ENCODE measurements around the gene SZRD1. TPM values are rescaled to one million over a fixed set of nuclear protein-coding genes. Genes with fewer than 3 reads are reported as not detected.
"Not testable (repeated sequence)": the region's sequence is repeated elsewhere in the genome, so short reads cannot be mapped to it uniquely, and the experiment has no call there.

SZRD1 gene, protein sequence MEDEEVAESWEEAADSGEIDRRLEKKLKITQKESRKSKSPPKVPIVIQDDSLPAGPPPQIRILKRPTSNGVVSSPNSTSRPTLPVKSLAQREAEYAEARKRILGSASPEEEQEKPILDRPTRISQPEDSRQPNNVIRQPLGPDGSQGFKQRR
- total RNA-seq: 100 to 1,000 TPM; 190 to 196 TPM

DNA sequence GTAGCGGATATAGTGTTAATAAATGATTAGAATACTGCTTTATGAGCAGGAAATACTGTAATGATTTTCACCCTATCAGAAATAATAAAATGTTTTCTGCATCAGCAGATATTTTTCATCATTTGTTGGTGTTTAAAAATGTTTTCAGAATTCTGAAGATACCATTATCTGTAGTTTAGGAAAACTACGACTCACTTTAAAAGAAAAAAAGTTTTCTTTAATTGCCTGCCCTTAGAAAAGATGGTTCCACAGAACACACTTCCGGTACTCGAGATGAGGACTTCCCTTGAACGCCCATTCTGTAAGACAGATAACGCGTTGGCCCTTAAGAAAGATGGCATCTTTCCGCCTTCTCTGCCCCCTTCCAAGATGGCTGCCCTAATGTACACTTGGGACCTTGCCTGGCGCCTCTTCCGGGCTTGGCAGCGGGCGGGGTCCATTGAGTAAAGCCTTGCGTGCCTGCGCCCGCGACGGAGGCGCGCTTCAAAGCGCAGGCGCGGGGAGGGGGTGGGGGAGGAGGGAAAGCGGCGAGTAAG lies at the start of gene SZRD1:
TSS of gene SZRD1 (plus strand) at position 521 of the 536 bp plus-strand sequence. CDS start 16 bp downstream, outside the sequence.
- Mint-ChIP-seq H3K27ac (peak within 1 kb of the TSS; percentile 99), H3K27me3 (no peaks in the 10 kb centered on the region), H3K4me1 (peaks cover 31% of the 10 kb centered on the region), H3K9me3 (no peaks in the 10 kb centered on the region), H3K36me3 (peaks cover 27% of the 10 kb centered on the region), H3K4me3 (peak within 1 kb of the TSS; percentile 94)
- peak; percentile 95 for DNase-seq

DNA sequence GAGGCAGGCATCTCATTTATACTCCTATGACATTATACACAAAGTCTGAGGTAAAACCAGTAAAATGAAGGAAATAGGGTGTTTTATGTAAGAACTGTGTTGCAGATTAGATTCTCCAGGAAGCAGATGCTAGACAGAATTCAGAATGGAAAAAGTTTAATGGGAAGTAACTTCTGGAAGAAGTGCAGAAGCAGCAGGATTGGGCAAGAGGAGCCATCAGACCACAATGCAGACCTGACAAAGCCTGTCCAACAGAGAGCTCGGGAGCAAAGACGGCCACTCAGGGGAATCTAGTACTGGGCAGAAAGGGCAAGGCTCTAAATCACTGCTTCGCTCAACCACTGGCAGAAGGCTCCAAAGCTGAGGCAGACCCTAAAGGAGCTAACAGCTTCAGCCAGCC lies 48.5 kb upstream of the SZRD1 start:
- H3K4me1 Mint-ChIP-seq: peaks cover 13% of the 10 kb centered on the region
- no peak overlapping the region for H3K27ac Mint-ChIP-seq
- no peak for DNase-seq
- no peaks in the 10 kb centered on the region for H3K27me3 Mint-ChIP-seq
- no peaks in the 10 kb centered on the region for H3K36me3 Mint-ChIP-seq
- H3K4me3 Mint-ChIP-seq: no peak overlapping the region
- H3K9me3 Mint-ChIP-seq: no peaks in the 10 kb centered on the region

DNA sequence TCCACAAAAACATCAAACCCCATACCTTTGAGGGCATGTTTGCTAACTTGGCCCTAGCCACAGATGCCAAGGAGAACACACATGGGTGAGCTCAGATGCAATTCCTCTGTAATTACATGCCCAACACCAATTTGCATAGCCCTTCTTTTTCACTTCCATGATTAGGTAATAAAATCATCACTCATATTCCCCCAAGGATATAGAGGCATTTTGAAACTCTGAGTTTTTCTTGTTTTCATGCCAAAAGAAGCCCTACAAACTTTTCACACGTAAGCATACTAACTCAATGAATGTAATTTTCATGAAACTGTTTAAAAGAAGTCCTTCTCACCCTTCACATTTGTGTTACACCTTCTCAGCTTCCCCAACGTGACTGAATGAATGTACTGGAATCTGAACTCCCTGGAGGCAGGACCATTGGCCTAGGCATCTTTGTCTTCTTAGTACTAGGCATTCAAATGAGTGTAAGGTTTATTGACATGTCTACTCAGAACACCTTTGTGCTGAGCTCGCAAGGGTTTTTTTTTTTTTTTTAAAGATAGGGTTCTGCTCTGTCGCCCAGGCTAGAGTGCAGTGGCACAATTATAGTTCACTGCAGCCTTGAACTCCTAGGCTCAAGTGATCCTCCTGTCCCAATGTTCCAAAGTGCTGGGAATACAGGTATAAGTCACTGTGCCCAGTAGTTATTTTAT lies 45.7 kb upstream of the SZRD1 start:
- Mint-ChIP-seq H3K36me3 (peaks cover 4% of the 10 kb centered on the region), H3K9me3 (no peaks in the 10 kb centered on the region), H3K27me3 (no peaks in the 10 kb centered on the region), H3K27ac (no peak overlapping the region), H3K4me3 (no peak overlapping the region), H3K4me1 (peaks cover 13% of the 10 kb centered on the region)
- no peak for DNase-seq

DNA sequence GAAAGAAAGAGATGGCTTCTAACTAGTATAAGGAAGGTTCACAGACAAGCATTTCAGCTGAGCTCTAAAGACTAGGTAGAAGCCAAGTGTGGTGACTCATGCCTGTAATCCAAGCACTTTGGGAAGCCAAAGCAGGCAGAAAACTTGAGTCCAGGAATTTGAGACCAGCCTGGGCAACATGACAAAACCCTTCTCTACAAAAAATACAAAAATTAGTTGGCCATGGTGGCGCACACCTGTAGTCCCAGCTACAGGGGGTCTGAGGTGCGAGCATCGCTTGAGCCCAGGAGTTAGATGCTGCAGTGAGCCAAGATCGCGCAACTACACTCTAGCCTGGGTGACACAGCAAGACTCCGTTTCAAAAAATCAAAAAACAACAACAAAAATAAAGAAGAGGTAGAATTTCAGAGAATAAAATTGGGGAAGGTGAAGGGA lies 42.6 kb upstream of the SZRD1 start:
- H3K36me3 Mint-ChIP-seq: peaks cover 8% of the 10 kb centered on the region

DNA sequence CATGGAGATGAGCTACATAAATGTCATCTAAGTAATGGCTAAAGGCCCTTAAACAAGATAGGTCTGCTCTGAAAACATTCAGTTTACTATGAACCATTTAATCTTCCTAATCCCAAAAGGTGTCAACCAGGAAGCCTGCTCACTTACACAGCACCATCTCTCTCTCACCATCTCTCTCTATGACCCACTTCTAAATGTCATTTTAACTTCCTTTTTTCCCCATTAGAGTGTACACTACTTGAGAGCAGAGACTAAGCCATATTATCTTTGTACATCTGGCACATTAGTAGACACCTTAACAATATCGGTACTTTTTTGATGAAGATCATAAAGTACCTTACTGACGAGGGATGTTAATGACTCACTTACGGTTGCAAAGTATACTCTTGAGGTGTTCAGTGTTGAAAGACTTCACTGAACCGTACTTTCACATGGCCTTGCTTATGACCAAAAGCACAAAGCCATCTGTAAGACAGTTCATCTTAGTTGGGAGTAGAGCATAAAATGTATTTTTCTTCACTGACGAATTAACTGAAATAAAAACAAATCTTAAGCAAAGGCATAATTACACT lies 40.1 kb upstream of the SZRD1 start:
- Mint-ChIP-seq H3K4me1 (peaks cover 9% of the 10 kb centered on the region), H3K27ac (no peak overlapping the region), H3K36me3 (peaks cover 11% of the 10 kb centered on the region), H3K4me3 (no peak overlapping the region), H3K9me3 (no peaks in the 10 kb centered on the region), H3K27me3 (no peaks in the 10 kb centered on the region)
- no peak for DNase-seq

More for the DNA sequence above, 42.6 kb upstream of the SZRD1 start:
- H3K9me3 Mint-ChIP-seq: no peaks in the 10 kb centered on the region
- H3K27ac Mint-ChIP-seq: no peak overlapping the region
- H3K4me1 Mint-ChIP-seq: peaks cover 16% of the 10 kb centered on the region
- no peak overlapping the region for H3K4me3 Mint-ChIP-seq
- no peak for DNase-seq
- no peaks in the 10 kb centered on the region for H3K27me3 Mint-ChIP-seq

DNA sequence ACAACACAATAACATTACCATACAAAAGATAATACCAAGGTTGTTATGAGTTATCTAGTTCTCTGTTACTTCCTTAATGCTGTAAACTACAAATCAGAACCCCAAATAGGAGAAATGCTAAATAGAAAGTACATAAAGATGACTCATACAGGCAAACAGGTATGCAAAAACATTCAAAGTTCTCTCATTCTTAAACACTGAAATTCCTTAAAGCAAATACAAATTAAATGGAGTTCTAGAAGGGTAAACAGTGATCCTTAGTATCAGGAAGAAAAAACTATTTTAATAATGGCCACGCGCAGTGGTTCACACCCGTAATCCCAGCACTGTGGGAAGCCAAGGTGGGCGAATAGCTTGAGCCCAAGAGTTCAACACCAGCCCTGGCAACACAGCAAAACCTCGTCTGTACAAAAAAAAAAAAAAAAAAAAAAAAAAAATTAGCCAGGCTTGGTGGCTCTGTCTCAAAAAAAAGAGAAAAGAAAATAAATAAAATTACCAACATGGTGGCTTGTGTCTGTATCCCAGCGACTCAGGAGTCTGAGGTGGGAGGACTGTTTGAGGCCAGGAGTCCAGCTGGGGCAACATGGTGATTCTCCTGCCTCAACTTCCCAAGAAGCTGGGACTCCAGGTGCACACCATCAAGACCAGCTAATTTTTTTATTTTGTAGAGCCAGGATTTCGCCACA lies 32.2 kb upstream of the SZRD1 start:
- peak overlapping the region; percentile 27 for H3K27ac Mint-ChIP-seq
- peaks cover 4% of the 10 kb centered on the region for H3K36me3 Mint-ChIP-seq

DNA sequence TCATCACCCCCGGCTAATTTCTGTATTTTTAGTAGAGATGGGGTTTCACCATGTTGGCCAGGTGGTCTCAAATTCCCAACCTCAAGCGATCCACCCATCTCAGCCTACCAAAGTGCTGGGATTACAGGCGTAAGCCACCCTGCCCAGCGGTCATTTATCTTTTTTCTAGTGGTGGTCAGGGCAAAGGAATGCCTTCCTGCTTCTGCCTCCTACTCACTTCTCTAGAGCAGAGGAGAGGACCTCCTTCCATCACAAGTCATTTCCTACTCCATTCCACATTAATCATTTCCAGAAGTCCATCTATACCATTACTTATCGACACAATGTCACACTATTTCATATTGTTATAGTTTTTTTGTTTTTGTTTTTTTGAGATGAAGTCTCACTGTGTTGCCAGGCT lies 28.1 kb upstream of the SZRD1 start:
- DNase-seq: no peak
- H3K36me3 Mint-ChIP-seq: peaks cover 2% of the 10 kb centered on the region
- H3K4me1 Mint-ChIP-seq: peaks cover 17% of the 10 kb centered on the region
- H3K27ac Mint-ChIP-seq: no peak overlapping the region
- no peak overlapping the region for H3K4me3 Mint-ChIP-seq
- H3K27me3 Mint-ChIP-seq: no peaks in the 10 kb centered on the region
- no peaks in the 10 kb centered on the region for H3K9me3 Mint-ChIP-seq

More for the DNA sequence above, 32.2 kb upstream of the SZRD1 start:
- DNase-seq: no peak
- no peaks in the 10 kb centered on the region for H3K9me3 Mint-ChIP-seq
- no peak overlapping the region for H3K4me3 Mint-ChIP-seq
- H3K4me1 Mint-ChIP-seq: peaks cover 19% of the 10 kb centered on the region
- H3K27me3 Mint-ChIP-seq: no peaks in the 10 kb centered on the region

DNA sequence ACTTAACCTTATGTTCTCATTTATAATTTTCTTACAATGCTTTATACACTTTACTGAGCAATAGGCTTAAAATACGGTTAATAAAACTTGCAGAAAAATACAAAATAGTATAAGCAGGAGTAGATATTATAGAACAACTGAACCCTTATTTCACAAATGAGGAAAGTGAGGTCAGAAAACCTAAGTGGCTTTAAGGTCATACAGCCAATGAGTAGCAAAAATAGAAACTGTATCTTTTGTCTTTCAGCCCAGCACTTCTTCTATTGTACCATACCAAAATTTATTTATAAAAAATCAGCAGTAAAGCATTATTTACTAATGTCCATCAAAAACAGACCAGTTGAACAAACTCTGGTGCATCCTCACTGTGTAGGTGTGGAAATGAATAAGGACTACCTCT lies 26.4 kb upstream of the SZRD1 start:
- H3K4me1 Mint-ChIP-seq: peaks cover 12% of the 10 kb centered on the region
- no peak overlapping the region for H3K27ac Mint-ChIP-seq
- no peak for DNase-seq
- no peaks in the 10 kb centered on the region for H3K27me3 Mint-ChIP-seq
- no peaks in the 10 kb centered on the region for H3K9me3 Mint-ChIP-seq
- H3K4me3 Mint-ChIP-seq: no peak overlapping the region
- H3K36me3 Mint-ChIP-seq: no peaks in the 10 kb centered on the region

DNA sequence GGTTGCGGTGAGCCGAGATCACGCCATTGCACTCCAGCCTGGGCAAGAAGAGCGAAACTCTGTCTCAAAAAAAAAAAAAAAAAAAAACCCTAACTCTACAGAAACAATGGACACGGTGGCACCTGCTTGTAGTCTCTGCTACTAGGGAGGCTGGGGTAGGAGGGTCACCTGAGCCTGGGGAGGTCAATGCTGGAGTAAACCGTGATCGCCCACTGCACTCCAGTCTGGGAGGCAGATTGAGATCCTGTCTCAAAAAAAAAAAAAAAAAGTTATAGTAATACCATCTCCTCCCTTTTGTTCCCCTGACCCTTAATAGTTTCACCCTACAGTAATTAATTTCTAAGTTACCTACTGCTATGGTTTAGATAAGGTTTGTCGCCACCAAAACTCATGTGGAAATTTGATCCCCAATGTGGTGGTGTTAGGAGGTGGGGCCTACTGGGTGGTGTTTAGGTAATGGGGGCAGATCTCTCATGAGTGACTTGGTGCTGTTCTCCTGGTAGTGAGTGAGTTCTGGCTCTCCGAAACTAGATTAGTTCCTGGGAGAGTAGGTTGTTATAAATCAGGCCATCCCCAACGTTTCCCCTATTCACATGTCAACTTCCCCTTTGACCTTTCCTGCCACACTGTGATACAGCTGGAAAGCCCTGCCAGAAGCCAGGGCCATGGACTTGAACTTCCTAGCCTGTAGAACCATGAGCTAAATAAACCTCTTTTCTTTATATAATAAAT lies 24.5 kb upstream of the SZRD1 start:
- Mint-ChIP-seq H3K4me3 (no peak overlapping the region), H3K4me1 (peaks cover 11% of the 10 kb centered on the region), H3K27ac (no peak overlapping the region), H3K27me3 (no peaks in the 10 kb centered on the region), H3K9me3 (no peaks in the 10 kb centered on the region), H3K36me3 (no peaks in the 10 kb centered on the region)
- DNase-seq: no peak

DNA sequence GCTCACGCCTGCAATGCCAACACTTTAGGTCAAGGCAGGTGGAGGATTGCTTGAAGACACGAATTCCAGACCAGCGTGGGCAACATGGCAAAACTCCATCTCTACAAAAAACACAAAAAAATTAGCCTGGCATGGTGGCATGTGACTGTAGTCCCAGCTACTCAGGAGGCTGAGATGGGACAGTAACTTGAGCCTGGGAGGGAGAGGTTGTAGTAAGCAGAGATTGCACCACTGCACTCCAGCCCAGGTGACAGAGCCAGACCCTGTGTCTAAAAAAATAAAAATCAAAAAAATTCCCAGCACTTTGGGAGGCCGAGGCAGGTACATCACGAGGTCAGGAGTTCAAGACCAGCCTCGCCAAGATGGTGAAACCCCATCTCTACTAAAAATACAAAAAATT lies 23.8 kb upstream of the SZRD1 start:
- DNase-seq, H3K27ac Mint-ChIP-seq, H3K27me3 Mint-ChIP-seq, H3K36me3 Mint-ChIP-seq, H3K9me3 Mint-ChIP-seq, H3K4me3 Mint-ChIP-seq: not testable (repeated sequence)
- H3K4me1 Mint-ChIP-seq: peaks cover 13% of the 10 kb centered on the region

DNA sequence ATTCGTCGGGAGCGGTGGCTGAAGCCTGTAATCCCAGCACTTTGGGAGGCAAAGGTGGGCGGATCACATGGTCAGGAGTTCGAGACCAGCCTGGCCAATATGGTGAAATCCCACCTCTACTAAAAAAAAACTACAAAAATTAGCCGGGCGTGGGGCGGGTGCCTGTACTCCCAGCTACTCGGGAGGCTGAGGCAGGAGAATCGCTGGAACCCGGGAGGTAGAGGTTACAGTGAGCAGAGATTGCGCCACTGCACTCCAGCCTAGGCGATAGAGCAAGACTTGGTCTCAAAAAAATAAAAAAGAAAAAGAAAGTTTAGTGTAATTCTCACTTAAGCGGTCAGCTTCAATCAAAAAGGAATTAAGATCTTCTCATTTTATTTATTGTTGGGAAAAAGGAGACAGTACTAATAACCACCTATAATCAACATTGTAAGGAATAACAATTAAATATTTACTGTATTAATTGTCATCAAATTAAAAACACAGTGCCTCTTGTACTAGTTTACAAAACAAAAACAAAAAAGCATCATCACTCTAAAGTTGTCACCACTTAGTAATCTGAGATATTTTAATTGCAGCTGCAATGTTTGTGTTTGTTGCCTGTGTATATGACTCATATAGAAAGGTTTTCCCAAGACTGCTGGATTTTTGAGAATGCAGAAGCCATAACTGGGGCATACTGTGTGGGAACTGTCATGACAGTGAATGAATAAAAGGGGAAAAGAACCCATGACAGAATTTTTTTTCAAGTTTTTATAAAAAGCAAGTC lies 18.4 kb upstream of the SZRD1 start:
- no peak overlapping the region for H3K4me3 Mint-ChIP-seq
- H3K4me1 Mint-ChIP-seq: peaks cover 25% of the 10 kb centered on the region

DNA sequence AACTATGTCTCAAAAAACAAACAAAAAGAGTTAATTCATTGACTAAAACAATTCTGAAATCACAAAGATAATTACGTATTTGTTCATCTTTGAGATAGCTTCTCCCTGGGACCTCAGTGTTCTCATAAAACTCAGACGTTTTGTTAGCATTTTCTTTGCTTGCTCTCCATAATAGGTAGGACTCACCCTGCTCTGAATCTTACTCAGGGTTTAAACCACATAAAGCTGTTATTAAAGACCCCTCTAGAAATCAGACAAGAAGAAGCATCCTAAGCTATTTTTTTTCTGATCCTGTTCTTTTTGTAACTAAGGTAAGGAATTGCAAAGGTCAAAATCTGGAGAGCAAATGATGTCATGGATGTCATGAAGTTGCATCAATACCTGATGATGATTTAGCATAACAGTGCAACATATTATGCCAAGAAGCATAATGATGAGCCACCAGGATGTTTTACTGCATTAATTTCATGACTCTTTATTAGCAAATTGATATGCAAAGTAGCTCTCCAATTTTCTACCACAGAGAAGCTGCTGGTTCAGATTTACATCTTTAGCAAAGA lies 17.1 kb upstream of the SZRD1 start:
- peaks cover 25% of the 10 kb centered on the region for H3K4me1 Mint-ChIP-seq
- H3K9me3 Mint-ChIP-seq: no peaks in the 10 kb centered on the region
- peaks cover 7% of the 10 kb centered on the region for H3K36me3 Mint-ChIP-seq
- peak overlapping the region; percentile 8 for H3K27ac Mint-ChIP-seq
- no peaks in the 10 kb centered on the region for H3K27me3 Mint-ChIP-seq
- DNase-seq: no peak
- H3K4me3 Mint-ChIP-seq: peak overlapping the region; percentile 37

More for the DNA sequence above, 18.4 kb upstream of the SZRD1 start:
- Mint-ChIP-seq H3K27me3 (no peaks in the 10 kb centered on the region), H3K36me3 (peaks cover 7% of the 10 kb centered on the region), H3K9me3 (no peaks in the 10 kb centered on the region), H3K27ac (no peak overlapping the region)
- DNase-seq: no peak

DNA sequence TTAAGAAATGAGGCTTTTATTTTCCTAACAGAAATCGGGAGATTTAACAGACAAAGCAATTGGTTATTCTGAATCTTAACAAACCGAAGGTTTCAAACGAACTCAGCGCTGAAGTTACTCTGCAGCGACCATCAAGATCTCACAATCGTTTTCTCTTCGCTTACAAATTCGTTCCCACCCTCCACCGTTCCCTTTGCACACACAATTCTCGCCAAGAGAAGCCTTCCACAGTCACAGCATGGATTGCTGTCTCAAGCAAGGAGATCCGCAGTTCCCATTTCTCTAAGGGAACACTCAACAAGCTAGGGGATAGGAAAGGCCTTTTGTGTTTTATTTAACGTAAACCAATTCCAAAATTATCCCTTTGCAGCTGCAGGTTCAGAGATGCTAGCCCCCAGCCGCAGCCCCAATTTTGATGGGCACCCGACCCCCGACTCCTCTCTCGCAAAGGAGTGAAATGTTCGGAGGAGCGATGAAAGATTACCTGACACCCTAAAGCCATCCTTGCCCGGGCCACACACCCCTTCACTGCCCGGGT lies 15.5 kb upstream of the SZRD1 start:
- Mint-ChIP-seq H3K4me3 (peak overlapping the region; percentile 90), H3K27ac (peak overlapping the region; percentile 93), H3K9me3 (no peaks in the 10 kb centered on the region), H3K36me3 (peaks cover 7% of the 10 kb centered on the region), H3K27me3 (no peaks in the 10 kb centered on the region), H3K4me1 (peaks cover 23% of the 10 kb centered on the region)
- DNase-seq: no peak
